ENCODE measurements around the gene NADK2.

- TF ChIP-seq CTCF (IDR thresholded peaks at IDR 0.05) (no peak), POLR2A (IDR thresholded peaks at IDR 0.05) (no peak)
These were observed 19.5 kb upstream of the NADK2 start for GRCh38 chr5:36261186-36261585.
